ENCODE data around the gene C14orf119.

Gene C14orf119

GRCh38 chr14:23093526-23093925 is 1.8 kb upstream of the C14orf119 start:
- Histone ChIP-seq H3K9ac (ENCODE audit: low read length) (peak overlapping the region; percentile 85), H3K9me2 (replicated peaks; ENCODE audit: insufficient read depth, low read length) (no peaks in the 10 kb centered on the region), H3K79me2 (ENCODE audit: insufficient read depth, low read length) (peaks cover 54% of the 10 kb centered on the region), H3F3A (ENCODE audit: insufficient read depth) (no peaks in the 10 kb centered on the region), H3K27ac (ENCODE audit: low read depth, low read length) (no peak overlapping the region), H3K4me3 (ENCODE audit: insufficient read depth, low read length, poor library complexity, severe bottlenecking) (peak overlapping the region; percentile 66), H3K9me3 (ENCODE audit: insufficient read depth, low read length) (no peaks in the 10 kb centered on the region), H4K20me1 (ENCODE audit: low read depth, low read length) (peaks cover 21% of the 10 kb centered on the region), H2AFZ (ENCODE audit: low read depth, low read length, severe bottlenecking) (no peak overlapping the region), H3K4me2 (ENCODE audit: low read depth, low read length, poor library complexity, severe bottlenecking) (peak overlapping the region; percentile 89), H3K27me3 (ENCODE audit: low read length) (no peaks in the 10 kb centered on the region), H3K36me3 (ENCODE audit: low read length) (peaks cover 30% of the 10 kb centered on the region)
- TF ChIP-seq EZH2phosphoT487 (conservative IDR thresholded peaks at IDR 0.05; ENCODE audit: low read length) (no peak), CTCF (IDR thresholded peaks at IDR 0.05; ENCODE audit: insufficient read depth, low read length, poor library complexity, severe bottlenecking) (no peak)

GRCh38 chr14:23093991-23094665 is 1.2 kb upstream of the C14orf119 start:
- no peaks in the 10 kb centered on the region for H3K9me3 ChIP-seq (ENCODE audit: insufficient read depth, low read length)
- H3K27me3 ChIP-seq (ENCODE audit: low read length): no peaks in the 10 kb centered on the region
- peaks cover 27% of the 10 kb centered on the region for H3K36me3 ChIP-seq (ENCODE audit: low read length)

GRCh38 chr14:23094666-23095195 is 574 bp upstream of the C14orf119 start, which contains the start of gene ACIN1:
Gene ACIN1 (minus strand): TSS chr14:23095136. CDS start chr14:23095112, 24 bp downstream.
- Histone ChIP-seq H3K79me2 (ENCODE audit: insufficient read depth, low read length) (peaks cover 54% of the 10 kb centered on the region), H3K27me3 (ENCODE audit: low read length) (no peaks in the 10 kb centered on the region), H3K27ac (ENCODE audit: low read depth, low read length) (peak within 1 kb of the TSS; percentile 70), H3K4me3 (ENCODE audit: insufficient read depth, low read length, poor library complexity, severe bottlenecking) (peak within 1 kb of the TSS; percentile 97), H2AFZ (ENCODE audit: low read depth, low read length, severe bottlenecking) (peak within 1 kb of the TSS; percentile 72), H3K36me3 (ENCODE audit: low read length) (peaks cover 21% of the 10 kb centered on the region), H3K9me2 (replicated peaks; ENCODE audit: insufficient read depth, low read length) (no peaks in the 10 kb centered on the region), H3K9ac (ENCODE audit: low read length) (peak within 1 kb of the TSS; percentile 85), H4K20me1 (ENCODE audit: low read depth, low read length) (peaks cover 21% of the 10 kb centered on the region), H3K4me2 (ENCODE audit: low read depth, low read length, poor library complexity, severe bottlenecking) (peak within 1 kb of the TSS; percentile 94), H3F3A (ENCODE audit: insufficient read depth) (no peaks in the 10 kb centered on the region), H3K9me3 (ENCODE audit: insufficient read depth, low read length) (no peaks in the 10 kb centered on the region)
- TF ChIP-seq EZH2phosphoT487 (conservative IDR thresholded peaks at IDR 0.05; ENCODE audit: low read length) (no peak), CTCF (IDR thresholded peaks at IDR 0.05; ENCODE audit: insufficient read depth, low read length, poor library complexity, severe bottlenecking) (no peak)

More at GRCh38 chr14:23093991-23094665, 1.2 kb upstream of the C14orf119 start:
- Histone ChIP-seq H2AFZ (ENCODE audit: low read depth, low read length, severe bottlenecking) (peak overlapping the region; percentile 72), H3K4me3 (ENCODE audit: insufficient read depth, low read length, poor library complexity, severe bottlenecking) (peak overlapping the region; percentile 66), H3F3A (ENCODE audit: insufficient read depth) (no peaks in the 10 kb centered on the region), H4K20me1 (ENCODE audit: low read depth, low read length) (peaks cover 21% of the 10 kb centered on the region), H3K4me2 (ENCODE audit: low read depth, low read length, poor library complexity, severe bottlenecking) (peak overlapping the region; percentile 89), H3K9me2 (replicated peaks; ENCODE audit: insufficient read depth, low read length) (no peaks in the 10 kb centered on the region), H3K9ac (ENCODE audit: low read length) (peak overlapping the region; percentile 85), H3K27ac (ENCODE audit: low read depth, low read length) (peak overlapping the region; percentile 70), H3K79me2 (ENCODE audit: insufficient read depth, low read length) (peaks cover 54% of the 10 kb centered on the region)
- TF ChIP-seq CTCF (IDR thresholded peaks at IDR 0.05; ENCODE audit: insufficient read depth, low read length, poor library complexity, severe bottlenecking) (peak; percentile 35), EZH2phosphoT487 (conservative IDR thresholded peaks at IDR 0.05; ENCODE audit: low read length) (no peak)

Measured in SU-DHL-6 (cell line).